HepG2 (cell line): Measurements from ENCODE around the gene SCFD2. TPM values are rescaled to one million over a fixed set of nuclear protein-coding genes. Genes with fewer than 3 reads are reported as not detected.

Source experiments
- ATAC-seq: fragments of 200-7000 bp; cut with Tn5 transposase; 3 replicates; pipeline ENCODE4 v1.9.1; 2020; ENCODE audit warnings: mild to moderate bottlenecking, moderate library complexity
- BruUV-seq: library from RNA; stranded (reverse); fragments of 400-500 nt; replicated peaks from 2 replicates; lab custom pipeline; 2021; lab: Mats Ljungman, UMichigan
- CTCF ChIA-PET: fragments of 300-600 bp; formaldehyde crosslinking; extraction: SDS; loops from one replicate; lab custom pipeline; 2021; ENCODE audit warnings: low total read pairs, inconsistent platforms, low intra/inter-chr PET ratio; lab: Yijun Ruan, JAX
- POLR2A ChIA-PET: fragments of 350-600 bp; sonication (Branson Sonifier 250); formaldehyde crosslinking; loops from one replicate; lab custom pipeline; 2020; ENCODE audit warnings: antibody characterized with exemption, inconsistent platforms; lab: Yijun Ruan, JAX
- DNase-seq: peaks from one replicate; pipeline ENCODE4 v3.0.0-alpha.2; 2015; ENCODE audit warnings: low spot score
- FAIRE-seq: peaks from 3 replicates; lab custom pipeline; 2011; peaks lifted over from hg19 to GRCh38; lab: Jason Lieb, UNC
- H2AFZ ChIP-seq: one replicate; pipeline ENCODE4 v1.6.1; 2011; ENCODE audit warnings: low read length, inconsistent platforms
- H3K27ac ChIP-seq: fragments of 300-600 bp; 3 replicates; pipeline ENCODE4 v1.8.0; 2011; ENCODE audit warnings: mixed run types, mild to moderate bottlenecking, mixed read lengths, low read length, inconsistent platforms; ENCODE audit not compliant: insufficient read depth; ENCODE audit errors: extremely low read length
- H3K27me3 ChIP-seq, 2 experiments: fragments of 200-600 bp in 1 of 2; 2 replicates in 1 of 2; 3 replicates in 1 of 2; pipeline versions ENCODE4 v1.6.0 to v1.8.0; 2011; ENCODE audit warnings: low read length in 2 of 2, mild to moderate bottlenecking in 2 of 2, moderate library complexity in 2 of 2, inconsistent platforms in 1 of 2; ENCODE audit not compliant: insufficient read depth in 2 of 2, control insufficient read depth in 1 of 2
- H3K36me3 ChIP-seq, 2 experiments: fragments of 200-600 bp in 1 of 2; replicated peaks in 1 of 2; 2 replicates in 1 of 2; 3 replicates in 1 of 2; pipeline versions ENCODE4 v1.5.1 to v1.8.0; 2011; ENCODE audit warnings: low read length in 2 of 2, inconsistent platforms in 1 of 2; ENCODE audit not compliant: insufficient read depth in 2 of 2, control insufficient read depth in 1 of 2
- H3K4me1 ChIP-seq: 2 replicates; pipeline ENCODE4 v1.5.1; 2012; ENCODE audit warnings: low read length, inconsistent platforms; ENCODE audit not compliant: insufficient read depth
- H3K4me2 ChIP-seq: 2 replicates; pipeline ENCODE4 v1.6.0; 2011; ENCODE audit warnings: low read depth, low read length, inconsistent platforms
- H3K4me3 ChIP-seq, 3 experiments: fragments of 200-600 bp in 1 of 3; sonication (generic), shearing (Covaris generic) in 1 of 3; replicated peaks in 1 of 3; 2 replicates each; pipeline ENCODE4 v1.5.1; 2011 to 2016; ENCODE audit warnings: low read length in 3 of 3, inconsistent platforms in 2 of 3, low read depth in 2 of 3, mild to moderate bottlenecking in 2 of 3, control low read depth in 1 of 3, mixed read lengths in 1 of 3; ENCODE audit not compliant: insufficient read depth in 1 of 3
- H3K79me2 ChIP-seq: one replicate; pipeline ENCODE4 v1.6.1; 2011; ENCODE audit warnings: low read length, inconsistent platforms; ENCODE audit not compliant: insufficient read depth
- H3K9ac ChIP-seq: 2 replicates; pipeline ENCODE4 v1.6.0; 2011; ENCODE audit warnings: mild to moderate bottlenecking, low read depth, low read length, inconsistent platforms; ENCODE audit not compliant: insufficient read depth
- H3K9me3 ChIP-seq: 2 replicates; pipeline ENCODE4 v1.5.1; 2012; ENCODE audit warnings: mild to moderate bottlenecking, low read length
- H4K20me1 ChIP-seq: 2 replicates; pipeline ENCODE4 v1.6.0; 2011; ENCODE audit warnings: inconsistent platforms, mild to moderate bottlenecking, low read length, moderate library complexity; ENCODE audit not compliant: insufficient read depth
- ELK4 ChIP-seq: sonication (generic); formaldehyde crosslinking; IDR thresholded peaks from 2 replicates; pipeline ENCODE4 v1.9.0; 2021; ENCODE audit warnings: missing genetic modification reagents, borderline replicate concordance
- HHEX ChIP-seq: IDR thresholded peaks from 2 replicates; pipeline ENCODE4 v1.6.1; 2016; ENCODE audit warnings: control low read depth
- SMAD3 ChIP-seq: sonication (generic); formaldehyde crosslinking; IDR thresholded peaks from 2 replicates; pipeline ENCODE4 v1.4.0; 2020; ENCODE audit warnings: missing genetic modification reagents
- ZNF225 ChIP-seq: sonication (generic); formaldehyde crosslinking; IDR thresholded peaks from 2 replicates; pipeline ENCODE4 v1.4.0; 2020; ENCODE audit warnings: mild to moderate bottlenecking, missing genetic modification reagents
- ZNF496 ChIP-seq: sonication (generic); formaldehyde crosslinking; IDR thresholded peaks from 2 replicates; pipeline ENCODE4 v1.8.1; 2023; ENCODE audit warnings: mild to moderate bottlenecking, moderate library complexity, missing genetic modification reagents; ENCODE audit not compliant: insufficient replicate concordance
- ZNF552 ChIP-seq: sonication (generic); formaldehyde crosslinking; IDR thresholded peaks from 2 replicates; pipeline ENCODE4 v1.9.0; 2022; ENCODE audit warnings: missing genetic modification reagents, mild to moderate bottlenecking, borderline replicate concordance
- WGBS: methylation state at CpG from one replicate; pipeline ENCODE4 v1.1.6; 2017; ENCODE audit warnings: low lambda C conversion rate; 5-methylcytosine and 5-hydroxymethylcytosine counted together
- in situ Hi-C: cut with HindIII; loops from 2 replicates; pipeline ENCODE4 v1.10.0; 2017; ENCODE audit warnings: low pct_unique_long_range_greater_than_20kb; ENCODE audit not compliant: extremely low pct_ligation_motif_present
- intact Hi-C: fragments of 100-400 bp; cut with micrococcal nuclease; formaldehyde crosslinking; loops from one replicate; pipeline ENCODE4 v1.10.0; 2022; ENCODE audit not compliant: unreplicated experiment
- polyA plus RNA-seq, 8 experiments: library from polyadenylated mRNA; depleted of rRNA in 3 of 8; stranded (reverse) in 7 of 8; unstranded in 1 of 8; fragments of >200 nt; fragmentation: Illumina TruSeq in 4 of 8; extraction: Trizol in 4 of 8; gene quantifications; 2 replicates each; pipeline versions ENCODE4 v1.2.1 to v1.2.3, GENCODE V29; 2011 to 2016; ENCODE audit warnings: low read depth in 4 of 8, missing spikeins in 1 of 8, mixed read lengths in 1 of 8; ENCODE audit not compliant: insufficient read depth in 1 of 8
- total RNA-seq, 5 experiments: library from RNA; depleted of rRNA; stranded (reverse); fragments of >200 nt; fragmentation: Illumina TruSeq; extraction: Trizol; gene quantifications; 2 replicates each; pipeline ENCODE4 v1.2.3, GENCODE V29; 2016; ENCODE audit warnings: low read depth in 1 of 5
- TF ChIP-seq, protein P1 (sequence below): sonication (generic); formaldehyde crosslinking; IDR thresholded peaks from 2 replicates; pipeline ENCODE4 v1.4.0; 2020; ENCODE audit warnings: low read depth, mild to moderate bottlenecking, missing genetic modification reagents
- TF ChIP-seq, protein P2 (sequence below): sonication (generic); formaldehyde crosslinking; IDR thresholded peaks from 2 replicates; pipeline ENCODE4 v1.8.0; 2022; ENCODE audit warnings: missing genetic modification reagents, low read depth, mild to moderate bottlenecking, borderline replicate concordance

SCFD2 gene
- total and polyA plus RNA-seq, 2 of the 13 experiments (the other 11 are each of a cell fraction or from before 2014, with no cell fraction given): 4.6 to 15.6 TPM

GRCh38 chr4:52877694-52878093 is 488.2 kb downstream of the SCFD2 start:
- DNase-seq: no peak
- no peak overlapping the region for H3K4me3 ChIP-seq
- no peak for ATAC-seq
- H3K27ac ChIP-seq: no peak overlapping the region
- intact Hi-C loops (loop anchor here (5.0 kb wide), 1 partner anchor 1215 kb away; no protein-coding TSS in a partner anchor), in situ Hi-C loops (no loop called here)
- H3K9ac ChIP-seq: no peak overlapping the region
- CTCF ChIA-PET: no interaction called here
- no peak overlapping the region for H3K4me2 ChIP-seq
- H4K20me1 ChIP-seq: no peaks in the 10 kb centered on the region
- WGBS: 97% methylated on average over 6 of the region's 6 CpGs
- no TSS peak for BruUV-seq
- no peak for FAIRE-seq
- H3K27me3 ChIP-seq: no peaks in the 10 kb centered on the region; a peak in 1 of 5 replicates
- POLR2A ChIA-PET: no interaction called here
- no peaks in the 10 kb centered on the region for H3K4me1 ChIP-seq
- no peaks in the 10 kb centered on the region for H3K79me2 ChIP-seq
- no peak for TF ChIP-seq ZNF496
- no peak for TF ChIP-seq ZNF552 (CRISPR knock-in tag)
- TF ChIP-seq HHEX (CRISPR knock-in tag): no peak
- TF ChIP-seq, protein P1, sequence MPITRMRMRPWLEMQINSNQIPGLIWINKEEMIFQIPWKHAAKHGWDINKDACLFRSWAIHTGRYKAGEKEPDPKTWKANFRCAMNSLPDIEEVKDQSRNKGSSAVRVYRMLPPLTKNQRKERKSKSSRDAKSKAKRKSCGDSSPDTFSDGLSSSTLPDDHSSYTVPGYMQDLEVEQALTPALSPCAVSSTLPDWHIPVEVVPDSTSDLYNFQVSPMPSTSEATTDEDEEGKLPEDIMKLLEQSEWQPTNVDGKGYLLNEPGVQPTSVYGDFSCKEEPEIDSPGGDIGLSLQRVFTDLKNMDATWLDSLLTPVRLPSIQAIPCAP (CRISPR knock-in tag): no peak
- no peak for TF ChIP-seq SMAD3
- TF ChIP-seq ZNF225 (CRISPR knock-in tag): no peak
- TF ChIP-seq ELK4 (CRISPR knock-in tag): no peak
- TF ChIP-seq, protein P2, sequence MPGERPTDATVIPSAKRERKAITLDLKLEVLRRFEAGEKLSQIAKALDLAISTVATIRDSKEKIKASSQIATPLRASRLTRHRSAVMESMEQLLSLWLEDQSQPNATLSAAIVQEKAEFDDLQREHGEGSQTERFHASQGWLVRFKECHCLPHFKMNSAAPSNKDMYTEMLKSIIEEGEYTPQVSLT (CRISPR knock-in tag): no peak
- H3K9me3 ChIP-seq: no peaks in the 10 kb centered on the region
- no peak overlapping the region for H2AFZ ChIP-seq
- peaks cover 0 to 1% of the 10 kb centered on the region in 2 experiments; a peak in 2 of 5 replicates for H3K36me3 ChIP-seq
